NOMO-1 treated with DMSO at 0.1 percent for 48 hours (cell line): ENCODE data around the gene CASTOR1.
A peak's percentile ranks its signal among the peaks of the same experiment; 100 is the strongest.

Experiments
- DNase-seq: peaks from one replicate; lab custom pipeline; 2025; ENCODE audit not compliant: unreplicated experiment; lab: John Stamatoyannopoulos, UW

The CASTOR1 gene

GRCh38 chr22:30320021-30320556, 30.8 kb upstream of the CASTOR1 start:
- no peak for DNase-seq

DNA sequence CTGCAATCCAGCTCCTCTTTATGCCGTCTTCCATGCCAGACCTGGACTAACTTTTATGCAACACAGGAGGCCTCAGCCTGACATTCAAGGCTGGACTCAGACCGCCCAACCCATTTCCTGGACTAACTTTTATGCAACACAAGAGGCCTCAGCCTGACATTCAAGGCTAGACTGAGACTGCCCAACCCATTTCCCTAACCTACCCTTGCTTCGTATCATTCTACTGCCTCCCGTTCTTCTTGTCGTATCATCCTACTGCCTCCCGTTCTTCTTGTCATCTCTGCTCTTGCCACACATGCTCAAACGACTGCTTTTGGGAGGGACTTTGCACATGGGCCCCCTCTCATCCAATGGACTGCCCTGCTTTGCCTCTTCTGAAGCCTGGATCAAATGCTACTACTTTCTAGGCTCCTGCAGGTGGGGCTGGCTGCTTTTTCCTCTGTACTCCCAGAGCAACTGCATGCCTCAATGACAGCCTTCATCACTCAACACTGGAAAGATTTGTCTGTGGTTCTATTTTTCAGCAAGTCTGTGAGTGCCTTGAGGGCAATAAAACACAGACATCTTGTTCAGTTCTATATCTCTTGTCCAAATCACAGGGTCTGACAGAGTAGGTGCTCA, 29.6 kb upstream of the CASTOR1 start:
- no peak for DNase-seq

GRCh38 chr22:30317778-30318177, 28.5 kb upstream of the CASTOR1 start:
- DNase-seq = no peak

DNA sequence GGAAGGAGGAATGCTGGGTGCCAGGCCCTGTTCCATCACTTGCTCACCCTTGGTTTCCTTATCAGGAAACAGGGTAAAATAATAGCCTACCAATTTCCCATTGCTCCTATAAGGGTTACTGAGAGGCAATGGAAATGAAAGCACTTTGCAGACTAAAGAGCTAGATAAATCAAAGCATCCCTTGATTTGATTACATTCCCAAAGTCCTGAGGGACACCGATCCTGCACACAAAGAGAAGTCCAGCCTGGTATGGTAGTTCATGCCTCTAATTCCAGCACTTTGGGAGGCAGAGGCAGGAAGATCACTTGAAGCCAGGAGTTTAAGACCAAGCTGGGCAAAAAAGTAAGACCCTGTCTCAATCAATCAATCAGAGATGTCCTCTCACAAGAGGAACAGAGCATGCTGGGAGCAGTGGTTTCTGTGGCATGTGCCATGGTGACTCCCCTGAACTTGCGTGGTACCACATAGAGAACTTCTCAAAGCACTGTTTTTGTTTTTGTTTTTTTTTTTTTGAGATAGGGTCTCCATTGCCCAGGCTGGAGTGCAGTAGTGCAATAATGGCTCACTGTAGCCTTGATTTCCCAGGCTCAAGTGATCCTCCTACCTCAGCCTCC, 26.8 kb upstream of the CASTOR1 start:
- DNase-seq = no peak

DNA sequence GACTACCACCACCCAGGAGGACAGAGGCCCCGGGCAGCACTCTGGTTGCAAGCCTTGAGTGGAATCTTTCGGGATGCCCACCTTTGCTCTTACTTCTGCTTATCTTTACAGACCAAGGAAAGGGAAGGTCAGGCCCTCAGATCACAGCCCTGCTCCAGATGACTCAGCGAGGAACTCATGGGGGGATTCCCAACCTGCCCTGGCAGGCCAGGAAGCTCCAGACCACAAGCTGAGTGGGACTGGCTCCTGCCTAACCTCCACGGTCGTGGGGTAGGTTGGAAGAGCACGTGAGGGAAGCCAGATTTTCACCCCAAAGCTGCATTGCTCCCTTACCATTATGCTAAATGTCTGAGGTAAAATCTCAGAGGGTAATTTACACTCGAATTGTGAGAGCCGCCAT, 25.6 kb upstream of the CASTOR1 start:
- no peak for DNase-seq

DNA sequence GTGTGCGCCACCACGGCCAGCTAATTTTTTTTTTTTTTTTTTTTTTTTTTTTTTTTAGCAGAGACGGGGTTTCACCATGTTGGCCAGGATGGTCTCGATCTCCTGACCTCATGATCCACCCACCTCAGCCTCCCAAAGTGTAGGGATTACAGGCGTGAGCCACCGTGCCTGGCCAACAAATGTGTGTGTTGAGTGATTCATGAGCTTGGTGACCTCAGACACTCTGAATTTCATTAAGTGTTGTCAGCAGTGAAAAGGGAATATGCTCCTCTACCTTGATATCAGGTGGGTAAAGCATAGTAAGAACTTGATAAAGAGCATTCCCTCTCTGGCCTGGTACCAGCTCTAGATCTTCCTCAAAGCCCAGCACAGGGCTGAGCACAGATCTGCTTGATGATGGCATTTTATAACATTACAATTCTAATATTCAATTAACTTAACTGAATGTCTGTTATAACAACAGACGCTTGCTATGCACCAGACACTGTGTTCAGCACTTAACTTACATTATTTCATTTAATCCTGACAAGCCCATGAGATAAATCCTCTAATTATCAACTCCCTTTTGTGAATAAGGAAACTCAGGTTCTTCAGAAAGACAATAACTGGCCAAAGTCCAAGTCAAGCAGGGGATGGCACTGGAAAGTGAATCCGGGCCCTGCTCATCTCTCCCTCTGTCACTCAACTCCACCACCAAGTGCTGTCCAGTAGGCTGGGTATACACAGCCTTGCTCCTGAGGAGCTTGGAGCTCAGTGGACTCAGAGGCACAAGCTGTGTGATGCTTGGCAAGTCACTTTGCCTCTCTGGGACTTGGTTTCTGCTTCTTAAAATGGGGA, 24.4 kb upstream of the CASTOR1 start:
- DNase-seq = no peak

GRCh38 chr22:30312053-30312452, 22.7 kb upstream of the CASTOR1 start:
- no peak for DNase-seq

DNA sequence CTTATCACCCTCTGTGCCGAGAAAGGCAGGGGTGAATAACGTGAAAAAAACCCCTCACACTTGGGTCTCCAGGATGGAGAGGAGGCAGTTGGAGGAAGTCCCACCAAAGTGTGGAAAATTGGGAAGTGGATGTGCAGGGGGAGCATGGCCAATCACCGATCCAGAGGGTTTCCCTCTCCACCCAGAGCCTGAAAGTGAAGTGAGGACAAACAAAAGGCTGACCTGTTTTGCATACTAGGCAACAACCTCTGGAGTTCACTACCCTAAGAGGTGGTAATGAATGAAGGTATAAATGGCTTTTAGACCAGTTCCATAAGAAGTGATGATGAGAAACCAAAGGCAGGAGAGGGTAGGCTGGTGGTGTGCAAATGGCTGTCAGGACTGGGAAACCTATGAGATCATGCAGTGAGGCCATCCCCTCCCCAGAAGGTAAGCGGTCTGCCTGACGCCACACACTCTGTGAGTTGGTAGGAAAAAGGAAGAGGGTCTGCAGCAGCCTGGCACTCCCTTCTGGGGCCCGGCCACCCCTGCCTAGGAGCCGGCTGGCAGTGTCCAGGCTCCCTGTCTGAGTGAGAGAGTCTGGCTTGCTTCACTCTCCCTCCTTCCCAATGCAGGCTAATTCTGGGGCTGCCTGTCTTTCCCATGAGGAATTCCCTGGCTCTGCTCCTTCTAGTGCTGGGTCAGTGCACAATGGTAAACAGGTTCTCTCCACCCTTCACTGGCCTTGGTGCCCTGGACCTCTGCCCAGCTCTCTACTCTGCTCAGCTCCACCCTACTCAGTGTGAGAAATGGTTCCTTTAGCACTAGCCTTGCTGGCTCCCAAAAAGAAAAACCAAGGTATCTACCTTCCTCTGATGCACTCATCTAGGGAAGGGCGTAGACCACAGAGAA, 21.8 kb upstream of the CASTOR1 start:
- DNase-seq = no peak

DNA sequence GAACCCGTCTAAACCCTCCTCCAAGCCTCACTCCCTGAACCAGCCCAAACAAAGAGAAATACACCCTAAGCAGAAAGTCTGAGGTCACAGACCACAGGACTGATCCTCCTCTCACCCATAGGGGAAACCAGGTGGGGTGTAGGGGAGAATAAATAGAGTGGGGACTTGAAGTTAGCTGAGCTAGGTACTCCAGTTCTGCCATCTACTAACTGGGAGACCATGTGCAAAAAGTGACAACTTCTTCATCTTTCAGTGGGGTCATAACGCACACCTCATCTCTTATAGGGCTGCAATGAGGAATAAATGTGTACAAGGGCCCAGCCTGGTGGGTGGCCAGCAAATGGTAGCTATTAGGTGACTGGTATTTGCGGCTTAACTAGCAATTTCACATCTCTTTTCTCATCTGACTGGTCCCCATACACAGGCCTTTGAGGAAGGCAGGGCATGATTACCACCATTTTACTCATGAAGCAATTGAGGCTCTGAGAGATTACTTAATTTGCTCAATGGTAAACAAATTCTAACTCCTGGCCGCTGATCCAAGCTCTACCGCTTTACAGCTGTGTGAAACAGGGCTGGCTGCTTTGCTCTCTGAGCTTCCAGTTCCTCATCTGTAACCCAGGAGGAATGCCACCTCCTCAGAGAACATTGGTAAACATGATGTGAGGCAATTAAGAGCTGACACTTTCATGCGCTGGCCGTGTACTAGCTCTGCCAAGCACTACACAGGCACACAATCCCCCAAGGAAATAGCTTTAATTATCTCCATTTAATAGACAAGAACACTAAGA, 20.8 kb upstream of the CASTOR1 start:
- peak; percentile 82 for DNase-seq

- no peak for DNase-seq
Observed at GRCh38 chr22:30308518-30309230, 19.4 kb upstream of the CASTOR1 start.

- no peak for DNase-seq
Observed at GRCh38 chr22:30308093-30308492, 18.8 kb upstream of the CASTOR1 start.

DNA sequence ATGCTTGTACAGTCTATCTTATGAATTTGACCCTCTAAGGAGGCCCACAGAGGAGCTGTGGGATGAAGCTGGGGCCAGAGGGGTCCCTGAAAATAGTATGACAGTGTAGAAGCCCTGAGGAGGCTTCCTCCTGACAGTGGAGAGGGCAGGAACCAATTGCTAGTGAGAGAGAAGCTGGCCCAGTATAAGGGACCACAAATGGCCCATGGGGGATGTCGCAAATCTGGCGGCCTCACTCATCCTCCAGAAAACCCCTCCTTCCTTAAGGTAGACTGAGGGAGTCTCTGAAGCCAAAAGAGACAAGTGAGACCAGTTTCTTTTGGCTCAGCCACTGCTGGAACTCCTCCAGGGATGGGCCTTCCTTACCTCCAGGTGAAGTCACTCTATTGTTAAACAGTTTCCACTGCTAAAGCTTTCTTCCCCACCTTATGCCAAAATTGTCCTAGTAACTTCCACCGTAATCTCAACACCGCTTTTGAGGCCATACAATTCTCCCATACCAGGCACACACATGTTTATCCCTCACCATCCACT, 17.8 kb upstream of the CASTOR1 start:
- no peak for DNase-seq

DNA sequence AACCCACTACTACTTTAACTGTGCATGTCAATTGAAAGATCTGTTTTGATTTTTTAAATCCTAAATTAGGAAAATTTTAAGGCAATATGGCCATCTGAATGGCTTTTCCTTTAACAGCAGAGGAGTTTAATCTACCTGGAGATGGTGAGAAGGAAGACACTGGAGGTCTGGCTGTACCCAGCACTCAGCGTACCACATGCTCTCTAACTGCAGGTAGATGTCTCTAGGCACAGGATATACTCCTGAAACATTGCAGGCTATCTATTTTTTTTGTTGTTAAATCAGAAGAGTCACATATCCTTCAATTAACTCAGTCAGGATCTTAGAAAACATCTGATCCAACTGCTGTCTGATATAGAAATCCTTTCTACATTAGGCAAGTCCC, 17.3 kb upstream of the CASTOR1 start:
- DNase-seq = no peak

DNA sequence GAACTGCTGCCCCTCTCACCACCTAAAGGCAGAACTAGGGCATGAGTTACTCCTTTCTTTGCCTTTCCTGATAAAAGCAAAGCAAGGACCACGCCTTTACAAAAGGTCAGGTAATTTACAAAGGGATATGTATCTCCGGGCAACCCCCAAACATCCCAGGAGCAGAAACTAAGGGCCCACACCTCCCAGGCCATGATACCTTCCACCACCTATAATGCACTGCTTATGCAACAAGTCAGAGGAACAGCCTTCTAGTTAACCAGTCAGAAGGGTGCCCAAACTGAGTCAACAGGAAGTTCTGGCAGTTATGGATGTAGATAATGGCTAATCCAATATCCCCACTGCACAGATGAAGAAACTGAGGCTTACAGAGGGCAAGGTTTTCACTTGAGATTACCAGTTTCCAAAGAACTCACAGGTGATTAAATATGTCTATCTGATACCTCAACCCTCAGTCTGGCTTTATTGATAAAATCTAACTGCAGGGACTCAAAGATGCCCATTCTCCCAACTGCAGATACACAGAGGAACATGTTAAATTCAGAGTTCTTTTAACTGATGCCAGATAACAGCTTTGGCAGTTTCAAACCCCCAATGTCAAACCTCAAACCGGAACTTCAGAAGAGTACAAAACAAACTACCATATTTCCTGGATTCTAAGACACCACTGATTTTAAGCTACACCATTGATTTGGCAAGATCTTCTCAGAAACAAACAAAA, 16.8 kb upstream of the CASTOR1 start:
- DNase-seq = peak; percentile 46

GRCh38 chr22:30305519-30305905, 16.2 kb upstream of the CASTOR1 start:
- DNase-seq = peak; percentile 82

DNA sequence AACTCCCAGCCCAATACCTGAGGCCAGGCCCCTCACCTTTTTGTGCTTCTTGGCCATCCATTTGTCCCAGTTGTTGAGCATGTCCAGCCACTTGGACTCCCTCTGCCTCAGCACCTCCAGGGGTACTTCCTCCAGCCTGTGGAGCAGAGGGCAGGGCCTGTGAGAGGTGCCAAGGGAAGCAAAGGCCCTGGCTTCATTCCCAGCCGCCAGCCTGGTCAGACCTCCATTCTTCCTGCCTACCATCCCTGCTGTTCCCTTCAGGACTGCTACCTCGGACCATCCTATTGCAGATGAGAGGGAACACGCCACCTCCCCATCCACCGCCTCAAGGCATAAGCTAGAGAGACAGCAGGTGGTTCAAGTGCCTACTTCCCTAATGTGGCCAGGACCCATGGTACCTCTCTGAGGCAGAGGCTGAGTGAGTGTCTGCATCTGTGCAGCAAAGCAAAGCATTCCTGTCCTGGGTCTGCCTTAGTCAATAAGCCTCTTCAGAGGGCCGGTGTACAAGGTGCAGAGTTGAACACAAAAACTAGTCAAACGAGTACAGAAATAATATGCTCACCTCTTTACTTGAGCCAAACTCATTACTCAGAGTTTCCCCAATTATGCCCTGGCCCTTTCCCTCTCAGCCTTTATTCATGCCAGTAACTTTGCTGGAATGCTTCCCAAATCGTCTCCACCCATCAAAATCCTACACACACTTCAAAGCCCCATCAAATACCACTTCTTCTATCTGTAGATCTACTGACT, 15.4 kb upstream of the CASTOR1 start:
- DNase-seq = no peak

GRCh38 chr22:30302810-30303138, 13.5 kb upstream of the CASTOR1 start:
- DNase-seq = no peak
